GM10266 (cell line): ENCODE data around the gene SLC6A8.
"Not testable (repeated sequence)": the region's sequence is repeated elsewhere in the genome, so short reads cannot be mapped to it uniquely, and the experiment has no call there.

Experiments
- DNase-seq: peaks from one replicate; pipeline ENCODE4 v3.0.0; 2012; ENCODE audit errors: extremely low spot score
- TF ChIP-seq, protein P1 (sequence below): IDR thresholded peaks from 2 replicates; pipeline ENCODE4 v1.5.1; 2012; ENCODE audit warnings: mild to moderate bottlenecking, low read depth; ENCODE audit not compliant: control insufficient read depth, insufficient read depth; ENCODE audit errors: missing control alignments

SLC6A8 gene

DNA sequence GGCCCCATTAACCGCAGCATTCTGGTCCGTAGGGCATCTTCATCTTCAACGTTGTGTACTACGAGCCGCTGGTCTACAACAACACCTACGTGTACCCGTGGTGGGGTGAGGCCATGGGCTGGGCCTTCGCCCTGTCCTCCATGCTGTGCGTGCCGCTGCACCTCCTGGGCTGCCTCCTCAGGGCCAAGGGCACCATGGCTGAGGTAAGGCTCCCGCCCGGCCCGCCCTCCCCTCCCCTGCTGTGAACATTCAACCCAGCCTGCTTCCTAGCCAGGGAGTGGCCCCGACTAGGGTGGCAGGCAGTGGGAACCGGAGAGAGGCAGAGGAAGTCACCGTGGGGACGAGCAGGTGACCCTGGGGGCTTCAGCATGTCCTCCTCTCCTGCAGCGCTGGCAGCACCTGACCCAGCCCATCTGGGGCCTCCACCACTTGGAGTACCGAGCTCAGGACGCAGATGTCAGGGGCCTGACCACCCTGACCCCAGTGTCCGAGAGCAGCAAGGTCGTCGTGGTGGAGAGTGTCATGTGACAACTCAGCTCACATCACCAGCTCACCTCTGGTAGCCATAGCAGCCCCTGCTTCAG lies 7.1 kb downstream of the SLC6A8 start:
- TF ChIP-seq, protein P1, sequence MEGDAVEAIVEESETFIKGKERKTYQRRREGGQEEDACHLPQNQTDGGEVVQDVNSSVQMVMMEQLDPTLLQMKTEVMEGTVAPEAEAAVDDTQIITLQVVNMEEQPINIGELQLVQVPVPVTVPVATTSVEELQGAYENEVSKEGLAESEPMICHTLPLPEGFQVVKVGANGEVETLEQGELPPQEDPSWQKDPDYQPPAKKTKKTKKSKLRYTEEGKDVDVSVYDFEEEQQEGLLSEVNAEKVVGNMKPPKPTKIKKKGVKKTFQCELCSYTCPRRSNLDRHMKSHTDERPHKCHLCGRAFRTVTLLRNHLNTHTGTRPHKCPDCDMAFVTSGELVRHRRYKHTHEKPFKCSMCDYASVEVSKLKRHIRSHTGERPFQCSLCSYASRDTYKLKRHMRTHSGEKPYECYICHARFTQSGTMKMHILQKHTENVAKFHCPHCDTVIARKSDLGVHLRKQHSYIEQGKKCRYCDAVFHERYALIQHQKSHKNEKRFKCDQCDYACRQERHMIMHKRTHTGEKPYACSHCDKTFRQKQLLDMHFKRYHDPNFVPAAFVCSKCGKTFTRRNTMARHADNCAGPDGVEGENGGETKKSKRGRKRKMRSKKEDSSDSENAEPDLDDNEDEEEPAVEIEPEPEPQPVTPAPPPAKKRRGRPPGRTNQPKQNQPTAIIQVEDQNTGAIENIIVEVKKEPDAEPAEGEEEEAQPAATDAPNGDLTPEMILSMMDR: no peak
- DNase-seq: no peak

DNA sequence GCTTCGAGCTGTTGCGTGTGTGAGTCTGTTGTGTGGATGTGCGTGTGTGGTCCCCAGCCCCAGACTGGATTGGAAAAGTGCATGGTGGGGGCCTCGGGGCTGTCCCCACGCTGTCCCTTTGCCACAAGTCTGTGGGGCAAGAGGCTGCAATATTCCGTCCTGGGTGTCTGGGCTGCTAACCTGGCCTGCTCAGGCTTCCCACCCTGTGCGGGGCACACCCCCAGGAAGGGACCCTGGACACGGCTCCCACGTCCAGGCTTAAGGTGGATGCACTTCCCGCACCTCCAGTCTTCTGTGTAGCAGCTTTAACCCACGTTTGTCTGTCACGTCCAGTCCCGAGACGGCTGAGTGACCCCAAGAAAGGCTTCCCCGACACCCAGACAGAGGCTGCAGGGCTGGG lies 8.4 kb downstream of the SLC6A8 start:
- TF ChIP-seq, protein P1: no peak
- no peak for DNase-seq

DNA sequence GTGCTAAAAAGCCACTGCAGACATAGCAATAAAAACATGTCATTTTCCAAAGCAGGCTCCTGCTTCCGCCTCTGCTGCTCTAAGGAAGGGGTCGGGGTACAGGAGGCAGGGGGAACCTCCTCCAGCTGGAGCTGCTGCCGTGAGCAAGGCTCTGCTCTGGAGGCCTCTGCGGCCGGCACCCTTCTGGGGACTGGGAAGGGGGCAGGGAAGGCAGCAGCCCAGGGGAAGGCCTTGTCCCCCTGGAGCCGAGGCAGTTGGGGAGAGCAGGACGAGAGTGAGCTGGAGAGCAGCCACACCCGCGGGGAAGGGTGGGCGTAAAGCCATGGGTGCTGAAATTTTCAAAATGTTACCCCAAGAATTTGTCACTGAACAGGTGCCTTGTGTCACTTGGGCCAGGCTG lies 8.8 kb downstream of the SLC6A8 start:
- DNase-seq: not testable (repeated sequence)

DNA sequence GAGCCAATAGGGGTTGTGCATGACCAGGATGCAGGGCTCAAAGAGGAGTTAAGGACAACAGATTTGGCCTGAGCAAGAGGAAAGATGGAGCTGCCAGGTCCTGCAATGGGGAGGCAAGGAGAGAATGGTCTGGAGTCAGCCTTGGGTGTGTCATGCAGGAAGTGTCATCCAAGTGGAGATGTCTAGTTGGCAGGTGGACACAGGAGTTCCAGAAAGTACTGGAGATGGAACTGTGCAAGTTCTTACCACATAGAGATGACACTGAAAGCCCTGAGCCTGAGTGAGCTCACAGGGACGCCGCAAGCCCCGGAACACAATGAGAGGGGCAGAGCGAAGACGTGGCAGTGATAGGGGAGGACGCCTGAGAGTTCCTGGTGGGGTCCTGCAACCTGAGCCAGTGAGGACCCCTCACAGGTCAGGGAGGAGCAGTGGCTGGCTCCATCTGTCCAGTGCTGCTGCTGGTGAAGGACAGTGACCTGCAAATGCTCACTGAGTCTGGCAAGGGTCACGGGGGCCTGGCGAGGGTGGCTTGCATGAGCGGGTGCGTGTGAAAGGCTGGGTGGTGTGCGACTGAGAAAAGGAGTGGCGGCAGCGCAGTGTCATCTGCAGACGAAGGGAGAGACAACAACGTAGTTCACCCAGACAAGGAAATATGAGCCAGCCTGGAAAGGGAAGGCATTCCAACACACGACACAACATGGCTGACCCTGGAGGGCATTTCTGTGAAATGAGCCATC lies 9.4 kb downstream of the SLC6A8 start:
- not testable (repeated sequence) for DNase-seq

DNA sequence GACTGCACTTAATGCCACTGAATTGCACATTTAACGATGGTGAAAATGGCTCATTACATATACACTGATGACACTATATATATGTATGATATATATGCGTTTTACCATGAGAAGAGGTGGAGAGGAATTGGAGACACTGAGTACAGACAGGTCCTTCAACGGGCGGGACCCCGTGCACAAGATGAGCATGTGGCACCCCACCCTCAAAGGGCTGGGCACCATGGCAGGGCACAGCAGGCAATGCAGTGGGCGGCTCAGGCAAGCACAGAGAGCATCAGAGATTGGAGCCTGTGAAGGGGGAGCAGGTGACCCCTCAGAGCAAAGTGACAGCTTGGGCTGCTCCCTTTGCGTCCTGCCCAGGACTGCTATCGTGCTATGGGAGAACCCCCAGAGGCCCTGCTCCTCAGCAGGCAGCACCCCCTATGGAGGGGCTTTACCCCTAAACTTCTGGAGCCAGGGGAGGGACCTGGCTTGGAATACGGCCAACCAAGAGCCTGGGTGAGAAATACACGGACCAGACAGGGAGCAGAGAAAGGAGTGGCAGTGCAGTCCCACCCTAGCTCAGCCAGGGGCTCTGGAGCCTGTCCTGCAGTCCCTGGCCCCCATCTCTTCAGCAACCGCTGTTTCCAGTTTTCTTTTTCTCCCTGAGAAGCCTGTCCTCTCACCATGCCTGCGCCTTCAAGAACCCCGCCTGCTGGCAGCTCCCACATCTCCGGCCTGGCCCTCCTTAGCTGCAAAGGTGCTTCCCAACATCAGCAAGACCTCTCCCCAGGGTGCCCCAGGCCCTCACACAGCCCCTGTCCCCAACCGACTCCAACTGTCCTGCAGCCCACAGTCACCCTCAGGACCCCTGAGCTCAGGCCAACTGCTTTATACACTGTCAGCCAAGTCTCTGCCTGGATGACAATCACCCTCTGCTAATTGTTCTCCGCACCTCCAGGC lies 10.5 kb downstream of the SLC6A8 start:
- TF ChIP-seq, protein P1: no peak
- DNase-seq: no peak

DNA sequence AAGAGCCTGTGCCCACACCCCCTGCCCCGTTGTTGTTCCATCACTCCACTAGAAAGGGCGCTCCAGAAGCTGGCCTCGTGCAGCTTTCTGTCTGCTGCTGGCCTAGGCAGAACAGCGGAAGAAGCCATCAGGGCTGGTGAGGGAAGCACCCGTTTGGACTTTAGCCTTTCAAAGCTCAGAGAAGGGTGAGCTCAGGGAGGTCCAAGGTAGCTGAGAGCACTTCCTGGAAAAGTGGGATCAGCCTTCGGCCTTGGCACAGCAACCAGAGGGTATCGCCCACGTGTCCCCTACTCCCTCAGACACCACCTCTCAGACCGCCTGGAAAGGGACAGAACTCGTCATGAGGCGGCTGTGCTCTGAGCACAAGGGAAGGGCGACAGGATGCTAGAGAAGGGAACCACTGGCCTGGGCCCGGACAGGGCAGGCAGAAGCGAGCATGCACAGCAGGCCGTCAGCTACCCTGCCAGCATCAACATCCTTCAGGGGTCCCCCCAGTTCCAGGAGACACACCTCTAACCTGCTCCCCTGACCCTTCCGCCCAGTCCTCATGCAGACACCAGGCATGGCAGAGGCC lies 11.6 kb downstream of the SLC6A8 start:
- not testable (repeated sequence) for DNase-seq

DNA sequence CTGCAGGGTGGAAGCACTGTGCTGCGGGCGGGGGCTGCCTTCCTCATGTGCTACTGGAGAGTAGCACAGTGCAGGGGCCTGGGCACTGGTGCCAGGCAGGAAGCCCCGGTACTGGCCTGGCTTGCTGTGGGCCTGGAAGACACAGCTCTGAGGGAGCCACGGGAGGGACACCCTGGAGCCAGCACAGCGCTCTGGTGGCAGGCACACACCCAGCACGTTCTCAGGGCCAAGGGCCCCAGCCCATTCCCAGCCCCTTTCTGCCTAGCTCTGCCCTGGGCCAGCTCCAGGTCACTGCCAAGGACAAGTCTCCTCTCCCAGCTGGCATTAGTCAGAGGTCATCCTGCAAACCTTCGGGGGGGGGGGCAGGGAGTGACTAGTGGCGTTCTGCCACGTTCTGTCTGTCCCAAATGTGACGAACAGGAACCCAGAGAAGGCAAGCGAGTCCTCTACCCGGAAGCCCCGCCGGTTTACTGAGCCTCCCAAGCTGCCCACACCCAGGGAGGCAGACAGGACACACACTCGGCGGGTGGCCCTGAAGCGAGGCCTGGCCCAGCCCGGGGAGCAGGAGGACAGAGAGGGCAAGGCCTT lies 12.2 kb downstream of the SLC6A8 start:
- DNase-seq: not testable (repeated sequence)

DNA sequence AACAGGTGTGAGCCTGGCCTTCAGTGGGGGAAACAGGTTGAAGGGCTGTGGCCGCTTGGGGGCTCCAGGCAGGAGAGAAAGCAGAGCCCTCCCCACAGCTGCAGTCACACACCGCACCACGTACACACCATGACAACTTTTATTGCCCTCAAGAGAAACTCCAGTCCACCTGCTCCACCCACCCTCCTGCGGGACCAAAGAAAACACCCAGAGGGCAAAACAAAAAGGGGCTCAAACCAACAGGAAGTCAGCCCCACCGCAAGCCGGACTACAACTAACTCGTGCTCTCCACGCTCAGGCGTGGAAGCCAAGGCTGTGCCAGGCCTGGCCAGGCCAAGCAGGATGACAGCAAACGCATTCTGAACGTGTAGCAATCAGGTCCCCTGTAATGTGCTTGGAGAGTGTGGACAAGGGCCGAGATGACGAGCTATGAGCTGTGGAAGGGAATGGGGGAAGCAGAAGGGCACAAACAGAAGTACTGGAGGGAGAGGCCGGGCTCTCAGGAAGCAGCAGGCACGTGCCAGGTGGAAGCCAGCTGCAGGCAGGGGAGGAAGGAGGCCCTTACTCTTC lies 12.7 kb downstream of the SLC6A8 start:
- no peak for DNase-seq
- TF ChIP-seq, protein P1: no peak
